Measurements from ENCODE around the gene GAREM1. TPM values are rescaled to one million over a fixed set of nuclear protein-coding genes. Genes with fewer than 3 reads are reported as not detected.

GAREM1 gene
- total and polyA plus RNA-seq, 2 donors (not counting 3 experiments of a cell fraction or from before 2014, with no cell fraction given) = 0.69 to 1.0 TPM

- Histone ChIP-seq H3K9ac (replicated peaks; ENCODE audit: extremely low read depth, insufficient read depth, low read length) (no peak overlapping the region), H3K9me1 (replicated peaks; ENCODE audit: control insufficient read depth, extremely low read depth, insufficient read depth, low read length) (no peaks in the 10 kb centered on the region), H3K4me2 (ENCODE audit: insufficient read depth, low read length) (no peak overlapping the region), H3K9me3 (replicated peaks; ENCODE audit: control insufficient read depth, insufficient read depth, low read length) (no peaks in the 10 kb centered on the region), H3K4me3 (replicated peaks in 1 of 3; ENCODE audit: insufficient read depth in 1 of 3, low read depth in 1 of 3, low read length in 3 of 3) (no peak overlapping the region), H3K4me1 (ENCODE audit: control insufficient read depth, extremely low read depth, insufficient read depth, low read length) (no peaks in the 10 kb centered on the region), H3K27ac (ENCODE audit: insufficient read depth, low read depth, low read length) (no peak overlapping the region), H4K20me1 (replicated peaks; ENCODE audit: control insufficient read depth, extremely low read depth, insufficient read depth, low read length) (no peaks in the 10 kb centered on the region), H3K27me3 (ENCODE audit: control insufficient read depth in 2 of 2, insufficient read depth in 2 of 2, low read length in 2 of 2) (no peaks in the 10 kb centered on the region), H3K79me2 (ENCODE audit: control insufficient read depth, insufficient read depth, low read length) (no peaks in the 10 kb centered on the region), H2AFZ (ENCODE audit: low read depth, low read length) (no peak overlapping the region), H3K36me3 (ENCODE audit: control insufficient read depth in 2 of 2, extremely low read depth in 1 of 2, insufficient read depth in 2 of 2, low read length in 2 of 2) (no peaks in the 10 kb centered on the region)
- TF ChIP-seq FOS (IDR thresholded peaks at IDR 0.05; ENCODE audit: borderline replicate concordance, insufficient read depth, low read length) (no peak), JUN (IDR thresholded peaks at IDR 0.05; ENCODE audit: borderline replicate concordance, insufficient read depth, insufficient read length, low read depth) (no peak), EZH2 (IDR thresholded peaks at IDR 0.05; ENCODE audit: borderline replicate concordance, low read depth, low read length, severe bottlenecking) (no peak), MAX (IDR thresholded peaks at IDR 0.05; ENCODE audit: insufficient read depth, insufficient read length) (no peak), CTCF (IDR thresholded peaks at IDR 0.05; ENCODE audit: extremely low read depth in 1 of 2, insufficient read depth in 1 of 2, low read depth in 1 of 2, low read length in 2 of 2) (no peak), POLR2AphosphoS5 (IDR thresholded peaks at IDR 0.05; ENCODE audit: insufficient read depth, low read depth, low read length) (no peak), GATA2 (IDR thresholded peaks at IDR 0.05; ENCODE audit: insufficient read depth, insufficient read length, low read depth, low read length) (no peak), POLR2A (IDR thresholded peaks at IDR 0.05; ENCODE audit: low read depth, low read length) (no peak), MYC (IDR thresholded peaks at IDR 0.05; ENCODE audit: low read depth, low read length) (no peak)
- BruUV-seq (replicated peaks) = no TSS peak
- CTCF ChIA-PET = interaction anchor here (1.5 kb wide), 1 partner anchor 291 kb away, joined by 3 read pairs; no protein-coding TSS in a partner anchor
- FAIRE-seq (no peak), DNase-seq (ENCODE audit: low read depth, low spot score) (no peak)
- dilution Hi-C loops (cut with MboI; ENCODE audit: extremely low pct_ligation_motif_present, low sequenced_read_pairs) = no loop called here
- POLR2A ChIA-PET = no interaction called here
- intact Hi-C loops (cut with micrococcal nuclease) = no loop called here
Measured at GRCh38 chr18:32262092-32262491, 208.6 kb downstream of the GAREM1 start.

Data from endothelial cell of umbilical vein (primary cell).